Measurements from ENCODE around the gene CENPN.

Gene CENPN

GRCh38 chr16:80989801-80990200, 17.2 kb upstream of the CENPN start:
- no peak for DNase-seq (ENCODE audit: low read depth, low spot score)
- H3K4me3 ChIP-seq (ENCODE audit: low read length), result no peak overlapping the region

DNA sequence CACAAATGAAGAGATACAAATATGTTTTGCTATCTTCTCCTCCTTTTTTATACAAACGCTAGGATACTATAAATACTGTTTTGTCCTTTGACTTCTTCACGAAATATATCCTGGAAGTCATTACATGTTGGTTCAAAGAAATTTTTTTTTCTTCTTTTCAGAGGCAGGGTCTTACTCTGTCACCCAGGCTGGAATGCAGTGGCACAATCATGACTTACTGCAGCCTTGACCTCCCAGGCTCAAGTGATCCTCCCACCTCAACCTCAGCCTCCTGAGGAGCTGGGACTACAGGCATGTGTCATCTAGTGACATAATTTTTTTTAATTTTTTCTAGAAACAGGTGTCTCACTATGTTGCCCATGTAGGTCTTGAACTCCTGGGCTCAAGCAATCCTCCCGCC, 16.4 kb upstream of the CENPN start:
- DNase-seq (ENCODE audit: low read depth, low spot score), result no peak
- no peak overlapping the region for H3K4me3 ChIP-seq (ENCODE audit: low read length)

GRCh38 chr16:80990978-80991377, 16.0 kb upstream of the CENPN start:
- DNase-seq (ENCODE audit: low read depth, low spot score), result no peak
- H3K4me3 ChIP-seq (ENCODE audit: low read length), result no peak overlapping the region

DNA sequence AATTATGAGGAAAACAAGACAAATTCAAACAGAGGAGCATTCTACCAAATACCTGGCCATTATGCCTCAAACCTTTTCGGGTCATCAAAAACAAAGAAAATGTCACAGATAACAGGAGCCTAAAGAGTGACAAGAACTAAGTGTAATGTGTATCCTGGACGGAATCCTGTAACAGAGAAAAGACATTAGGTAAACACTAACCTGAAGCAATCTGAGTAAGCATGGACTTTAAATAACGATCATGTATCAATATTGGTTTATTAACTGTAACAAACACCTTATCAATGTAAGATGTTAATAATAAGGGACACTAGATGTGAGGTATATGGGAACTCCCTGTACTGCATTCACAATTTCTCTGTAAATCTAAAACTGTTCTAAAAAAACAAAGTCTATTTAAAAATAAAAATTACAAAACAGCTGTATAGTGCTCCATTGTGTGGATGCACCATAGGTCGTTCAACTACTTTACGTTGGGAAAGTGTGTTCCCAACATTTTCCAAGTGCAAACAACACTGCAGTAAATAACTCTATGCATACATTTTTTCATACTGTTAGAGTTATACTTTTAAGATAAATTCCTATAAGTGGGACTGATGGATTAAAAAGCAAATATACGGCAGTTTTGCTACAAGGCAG, 15.1 kb upstream of the CENPN start:
- DNase-seq (ENCODE audit: low read depth, low spot score), result no peak
- no peak overlapping the region for H3K4me3 ChIP-seq (ENCODE audit: low read length)

DNA sequence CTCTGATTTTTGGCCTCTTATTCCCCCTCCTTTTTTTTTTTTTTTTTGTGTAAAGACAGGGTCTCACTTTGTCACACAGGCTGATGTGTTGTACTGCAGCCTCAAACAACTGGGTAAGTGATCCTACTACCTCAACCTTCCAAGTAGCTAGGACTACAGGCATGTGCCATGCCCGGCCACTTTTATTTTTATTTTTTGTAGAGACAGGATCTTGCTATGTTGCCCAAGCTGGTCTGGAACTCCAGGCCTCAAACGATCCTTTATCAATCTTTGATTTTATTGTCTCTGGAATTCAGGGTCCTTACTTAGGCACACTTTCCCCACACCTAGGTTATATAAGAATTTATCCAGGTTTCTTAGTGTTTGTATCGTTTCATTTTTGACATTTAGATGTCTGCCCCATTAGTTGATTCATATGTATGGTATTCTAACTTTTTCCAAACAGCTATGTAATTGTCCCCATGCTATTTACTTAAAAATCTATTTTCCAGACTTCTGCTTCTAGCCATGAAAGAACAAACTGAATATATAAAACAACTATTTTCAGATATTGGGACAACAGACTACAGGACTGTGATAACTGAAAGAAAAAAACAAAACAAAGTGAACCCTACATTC, 14.2 kb upstream of the CENPN start:
- no peak for DNase-seq (ENCODE audit: low read depth, low spot score)
- H3K4me3 ChIP-seq (ENCODE audit: low read length), result no peak overlapping the region

- no peak overlapping the region for H3K4me3 ChIP-seq (ENCODE audit: low read length)
- no peak for DNase-seq (ENCODE audit: low read depth, low spot score)
Observed at GRCh38 chr16:80993307-80993706, 13.7 kb upstream of the CENPN start.

- no peak for DNase-seq (ENCODE audit: low read depth, low spot score)
- no peak overlapping the region for H3K4me3 ChIP-seq (ENCODE audit: low read length)
Observed at GRCh38 chr16:80993834-80994233, 13.2 kb upstream of the CENPN start.

GRCh38 chr16:80994451-80994850, 12.6 kb upstream of the CENPN start:
- H3K4me3 ChIP-seq (ENCODE audit: low read length), result no peak overlapping the region
- no peak for DNase-seq (ENCODE audit: low read depth, low spot score)

GRCh38 chr16:80996688-80997138, 10.3 kb upstream of the CENPN start:
- no peak overlapping the region for H3K4me3 ChIP-seq (ENCODE audit: low read length)
- no peak for DNase-seq (ENCODE audit: low read depth, low spot score)

- no peak for DNase-seq (ENCODE audit: low read depth, low spot score)
- H3K4me3 ChIP-seq (ENCODE audit: low read length), result no peak overlapping the region
Observed at GRCh38 chr16:80997139-80997798, 9.7 kb upstream of the CENPN start.

DNA sequence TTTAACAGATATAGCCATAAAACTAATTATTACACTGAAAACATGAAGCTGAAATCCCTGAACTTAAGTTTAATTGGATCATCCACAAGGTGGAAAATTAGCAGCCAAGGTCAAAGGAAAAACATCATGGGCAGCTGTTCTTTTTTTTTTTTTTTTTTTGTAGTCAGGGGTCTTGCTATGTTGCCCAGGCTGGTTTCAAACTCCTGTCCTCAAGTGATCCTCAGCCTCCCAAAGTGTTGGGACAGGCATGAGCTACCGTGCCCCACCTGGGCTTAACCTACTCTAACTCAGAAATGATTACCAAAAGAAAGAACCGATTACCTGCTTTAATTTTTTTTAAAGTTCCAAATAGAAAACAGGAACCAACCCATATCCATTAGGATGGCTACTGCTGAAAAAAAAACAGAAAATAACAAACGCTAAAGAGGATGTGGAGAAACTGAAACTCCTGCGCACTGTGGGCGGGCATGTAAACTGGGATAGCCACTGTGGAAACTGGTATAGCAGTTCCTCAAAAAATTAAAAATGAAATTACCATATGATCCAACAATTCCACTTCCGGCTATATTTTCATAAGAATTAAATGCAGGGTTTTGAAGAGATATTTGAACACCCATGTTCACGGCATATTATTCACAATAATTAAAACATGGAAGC, 8.9 kb upstream of the CENPN start:
- no peak for DNase-seq (ENCODE audit: low read depth, low spot score)
- no peak overlapping the region for H3K4me3 ChIP-seq (ENCODE audit: low read length)

DNA sequence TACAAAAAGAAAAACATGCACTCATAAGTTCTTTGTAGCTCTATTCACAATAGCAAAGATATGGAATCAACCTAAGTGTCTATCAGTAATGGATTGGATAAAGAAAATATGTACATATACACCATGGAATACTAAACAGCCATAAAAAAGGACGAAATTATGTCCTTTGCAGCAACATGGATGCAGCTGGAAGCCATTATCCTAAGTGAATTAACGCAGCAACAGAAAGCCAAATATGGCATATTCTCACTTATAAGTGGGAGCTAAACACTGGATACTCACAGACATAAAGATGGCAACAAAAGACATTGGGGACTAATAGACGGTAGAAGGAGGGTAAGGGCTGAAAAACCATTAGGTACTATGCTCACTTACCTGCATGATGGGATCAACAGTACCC, 6.1 kb upstream of the CENPN start:
- no peak overlapping the region for H3K4me3 ChIP-seq (ENCODE audit: low read length)
- no peak for DNase-seq (ENCODE audit: low read depth, low spot score)

GRCh38 chr16:81001330-81001729, 5.7 kb upstream of the CENPN start:
- DNase-seq (ENCODE audit: low read depth, low spot score), result no peak
- H3K4me3 ChIP-seq (ENCODE audit: low read length), result no peak overlapping the region

GRCh38 chr16:81003064-81003463, 4.0 kb upstream of the CENPN start:
- no peak overlapping the region for H3K4me3 ChIP-seq (ENCODE audit: low read length)

GRCh38 chr16:81003610-81004460, 3.2 kb upstream of the CENPN start:
- DNase-seq (ENCODE audit: low read depth, low spot score), result no peak
- H3K4me3 ChIP-seq (ENCODE audit: low read length), result no peak overlapping the region; the same call in none of the 2 replicates

More at GRCh38 chr16:81003064-81003463, 4.0 kb upstream of the CENPN start:
- no peak for DNase-seq (ENCODE audit: low read depth, low spot score)

DNA sequence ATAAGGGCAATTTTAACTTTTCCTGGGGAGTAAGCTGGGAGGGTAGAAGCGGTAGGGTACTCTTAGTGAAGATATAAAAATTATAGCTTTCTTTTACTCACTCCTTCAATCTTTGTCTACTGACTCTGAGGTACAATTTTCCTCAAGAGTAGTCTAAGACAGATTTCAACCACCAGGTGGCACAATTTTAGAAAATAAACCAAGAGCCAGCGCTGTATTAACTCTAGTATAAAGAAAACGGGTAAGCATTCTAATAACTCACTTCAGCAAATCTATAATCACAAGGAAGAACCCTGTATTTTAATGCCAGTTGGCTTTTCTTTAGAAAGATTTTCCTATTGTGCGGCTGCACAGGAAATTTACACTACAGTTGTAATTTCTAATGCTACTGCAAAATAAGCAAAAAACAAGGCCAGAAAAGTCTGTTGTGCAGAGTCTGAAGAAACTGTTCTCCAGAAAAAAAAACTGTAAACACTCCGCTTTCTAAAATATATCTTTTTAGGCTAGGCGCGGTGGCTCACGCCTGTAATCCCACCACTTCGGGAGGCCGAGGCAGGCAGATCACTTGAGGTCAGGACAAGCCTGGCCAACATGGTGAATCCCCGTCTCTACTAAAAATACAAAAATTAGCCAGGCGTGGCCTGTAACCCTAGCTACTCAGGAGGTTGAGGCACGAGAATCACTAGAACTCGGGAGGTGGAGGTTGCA, 2.2 kb upstream of the CENPN start:
- peak; percentile 60 for DNase-seq (ENCODE audit: low read depth, low spot score)
- H3K4me3 ChIP-seq (ENCODE audit: low read length), result peak overlapping the region; percentile 88

DNA sequence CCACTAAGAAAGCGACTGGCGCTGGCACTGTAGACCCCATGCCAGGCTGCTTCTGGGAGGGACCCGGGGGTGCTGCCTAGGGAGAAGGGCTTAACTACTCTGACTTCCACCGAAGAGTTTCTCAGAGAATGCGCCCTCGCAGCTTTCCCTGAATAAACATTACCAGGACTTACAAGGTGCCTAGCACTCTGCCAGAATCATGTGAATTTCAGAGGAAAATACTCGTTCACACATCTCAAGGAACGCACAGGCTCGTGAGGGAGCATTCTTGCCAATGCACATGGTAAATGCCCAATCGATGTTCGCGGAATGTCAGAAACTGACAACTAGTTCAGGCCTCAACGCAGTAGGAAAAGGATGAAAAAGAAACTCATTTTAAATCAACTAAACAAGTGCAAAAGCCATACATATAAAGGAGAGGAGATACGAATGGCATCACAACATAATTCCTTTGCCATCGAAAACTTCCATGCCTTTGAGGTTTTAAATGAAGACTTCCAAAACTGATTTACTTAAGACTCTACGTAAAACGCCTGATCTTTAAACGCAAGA, 1.3 kb upstream of the CENPN start:
- peak overlapping the region; percentile 88 for H3K4me3 ChIP-seq (ENCODE audit: low read length)
- no peak for DNase-seq (ENCODE audit: low read depth, low spot score)

- DNase-seq (ENCODE audit: low read depth, low spot score), result no peak
- H3K4me3 ChIP-seq (ENCODE audit: low read length), result peak overlapping the region; percentile 88
Observed at GRCh38 chr16:81006211-81006812, 702 bp upstream of the CENPN start.

Measured in Jurkat, Clone E6-1 (cell line).